Thoracic aorta (tissue), 2 donors: ENCODE results near the gene IGSF21. TPM values are rescaled to one million over a fixed set of nuclear protein-coding genes. Genes with fewer than 3 reads are reported as not detected.

Source experiments
- ATAC-seq: fragments of 150-250 bp; one replicate; pipeline ENCODE4 v1.8.0; 2017; ENCODE audit warnings: low read depth; ENCODE audit not compliant: insufficient number of reproducible peaks, low FRiP score
- DNase-seq: peaks from one replicate; pipeline ENCODE4 v3.0.0-alpha.2; 2020; ENCODE audit warnings: low spot score
- H3K27ac ChIP-seq, 2 donors: fragments of 200-600 bp; sonication (generic); 1 replicate in 1 of 2; 2 replicates in 1 of 2; pipeline ENCODE4 v1.5.1; 2016; ENCODE audit warnings: mild to moderate bottlenecking in 2 of 2, moderate library complexity in 2 of 2
- H3K27me3 ChIP-seq: fragments of 200-600 bp; sonication (generic); replicated peaks from 2 replicates; pipeline ENCODE4 v1.6.0; 2016; ENCODE audit warnings: mild to moderate bottlenecking; ENCODE audit not compliant: insufficient read depth
- H3K36me3 ChIP-seq: fragments of 200-600 bp; sonication (generic); one replicate; pipeline ENCODE4 v1.5.1; 2016
- H3K4me1 ChIP-seq, 2 donors: fragments of 200-600 bp; sonication (generic); 1 replicate in 1 of 2; 2 replicates in 1 of 2; pipeline versions ENCODE4 v1.5.1 to v1.6.0; 2016; ENCODE audit warnings: low read depth in 2 of 2, mild to moderate bottlenecking in 1 of 2; ENCODE audit not compliant: control insufficient read depth in 1 of 2
- H3K4me3 ChIP-seq: fragments of 200-600 bp; sonication (generic); 2 replicates; pipeline ENCODE4 v1.5.1; 2016; ENCODE audit warnings: mild to moderate bottlenecking
- H3K9me3 ChIP-seq: fragments of 200-600 bp; sonication (generic); 2 replicates; pipeline ENCODE4 v1.5.1; 2016
- total RNA-seq, 2 donors: library from RNA; depleted of rRNA; stranded (reverse); fragments of >200 nt; gene quantifications; one replicate each; pipeline versions ENCODE4 v1.1.0 to v1.2.3, GENCODE V29; 2016
- TF ChIP-seq, protein P1 (sequence below): fragments of 200-600 bp; sonication (generic); IDR thresholded peaks from one replicate; pipeline ENCODE4 v1.5.1; 2019; ENCODE audit warnings: antibody characterized with exemption

IGSF21 gene
- total RNA-seq, 2 donors from 2014 or later: 5.0 to 10.9 TPM

DNA sequence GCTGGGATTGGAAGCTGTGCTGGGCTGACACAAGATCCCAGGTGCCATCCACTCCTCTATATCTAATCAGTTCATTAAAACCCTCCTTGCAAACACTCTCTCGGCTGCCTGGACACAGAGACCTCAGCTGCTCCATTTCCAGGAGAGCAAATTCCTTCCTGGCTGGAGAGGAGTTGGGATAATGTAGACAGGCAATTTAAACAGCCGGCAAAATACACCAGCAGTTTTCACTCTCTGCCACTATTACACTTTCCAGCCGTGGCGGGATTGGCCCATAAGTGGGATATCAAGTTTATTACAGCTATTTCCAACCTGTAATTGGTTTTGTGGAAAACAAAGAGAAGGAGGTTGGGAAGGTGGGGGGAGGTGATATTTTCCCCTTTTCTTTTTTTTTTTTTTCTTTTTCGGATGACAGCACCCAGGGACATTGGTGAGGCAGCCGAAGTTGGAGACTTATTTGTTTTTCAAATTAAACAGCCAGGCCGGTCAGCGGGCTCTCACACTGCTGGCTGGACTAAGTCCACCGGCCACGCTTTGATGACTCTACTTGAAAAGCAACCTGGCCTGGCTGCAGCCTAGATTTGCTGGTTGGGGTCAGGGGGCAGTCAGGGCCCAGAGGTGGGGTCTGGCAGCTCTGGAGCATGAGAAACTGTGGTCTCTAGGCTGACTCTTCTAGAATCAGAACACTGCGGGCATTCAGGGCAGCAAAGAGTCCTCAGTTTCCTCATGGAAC is 177.4 kb downstream of the IGSF21 start:
- Histone ChIP-seq H3K4me3 (no peak overlapping the region), H3K4me1 (no peaks in the 10 kb centered on the region), H3K27me3 (no peaks in the 10 kb centered on the region), H3K9me3 (no peaks in the 10 kb centered on the region), H3K27ac (no peak overlapping the region), H3K36me3 (no peaks in the 10 kb centered on the region)
- DNase-seq (no peak), ATAC-seq (no peak)
- TF ChIP-seq, protein P1, sequence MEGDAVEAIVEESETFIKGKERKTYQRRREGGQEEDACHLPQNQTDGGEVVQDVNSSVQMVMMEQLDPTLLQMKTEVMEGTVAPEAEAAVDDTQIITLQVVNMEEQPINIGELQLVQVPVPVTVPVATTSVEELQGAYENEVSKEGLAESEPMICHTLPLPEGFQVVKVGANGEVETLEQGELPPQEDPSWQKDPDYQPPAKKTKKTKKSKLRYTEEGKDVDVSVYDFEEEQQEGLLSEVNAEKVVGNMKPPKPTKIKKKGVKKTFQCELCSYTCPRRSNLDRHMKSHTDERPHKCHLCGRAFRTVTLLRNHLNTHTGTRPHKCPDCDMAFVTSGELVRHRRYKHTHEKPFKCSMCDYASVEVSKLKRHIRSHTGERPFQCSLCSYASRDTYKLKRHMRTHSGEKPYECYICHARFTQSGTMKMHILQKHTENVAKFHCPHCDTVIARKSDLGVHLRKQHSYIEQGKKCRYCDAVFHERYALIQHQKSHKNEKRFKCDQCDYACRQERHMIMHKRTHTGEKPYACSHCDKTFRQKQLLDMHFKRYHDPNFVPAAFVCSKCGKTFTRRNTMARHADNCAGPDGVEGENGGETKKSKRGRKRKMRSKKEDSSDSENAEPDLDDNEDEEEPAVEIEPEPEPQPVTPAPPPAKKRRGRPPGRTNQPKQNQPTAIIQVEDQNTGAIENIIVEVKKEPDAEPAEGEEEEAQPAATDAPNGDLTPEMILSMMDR: no peak

DNA sequence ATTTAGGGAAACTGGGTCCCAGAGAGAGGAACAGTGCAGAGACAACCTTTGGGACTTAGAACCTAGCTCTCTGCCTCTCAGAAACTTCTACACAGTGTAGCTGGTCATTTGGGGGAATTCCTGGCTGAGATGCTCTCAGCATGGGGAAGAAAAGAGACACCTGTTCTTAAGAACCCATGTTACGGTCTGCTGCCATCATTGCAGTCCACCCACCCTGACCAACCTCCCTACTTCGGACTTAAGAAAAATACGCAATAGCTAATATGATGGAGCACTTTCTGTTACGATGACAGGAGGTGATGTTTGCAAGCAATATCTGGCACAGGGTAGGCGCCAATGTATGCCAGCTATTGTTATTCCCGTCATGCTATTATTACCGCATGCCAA is 177.9 kb downstream of the IGSF21 start:
- no peak for DNase-seq
- H3K4me3 ChIP-seq: no peak overlapping the region
- no peak for ATAC-seq
- TF ChIP-seq, protein P1: no peak
- H3K9me3 ChIP-seq: no peaks in the 10 kb centered on the region
- no peaks in the 10 kb centered on the region for H3K4me1 ChIP-seq
- no peaks in the 10 kb centered on the region for H3K36me3 ChIP-seq
- no peaks in the 10 kb centered on the region for H3K27me3 ChIP-seq
- H3K27ac ChIP-seq: no peak overlapping the region

DNA sequence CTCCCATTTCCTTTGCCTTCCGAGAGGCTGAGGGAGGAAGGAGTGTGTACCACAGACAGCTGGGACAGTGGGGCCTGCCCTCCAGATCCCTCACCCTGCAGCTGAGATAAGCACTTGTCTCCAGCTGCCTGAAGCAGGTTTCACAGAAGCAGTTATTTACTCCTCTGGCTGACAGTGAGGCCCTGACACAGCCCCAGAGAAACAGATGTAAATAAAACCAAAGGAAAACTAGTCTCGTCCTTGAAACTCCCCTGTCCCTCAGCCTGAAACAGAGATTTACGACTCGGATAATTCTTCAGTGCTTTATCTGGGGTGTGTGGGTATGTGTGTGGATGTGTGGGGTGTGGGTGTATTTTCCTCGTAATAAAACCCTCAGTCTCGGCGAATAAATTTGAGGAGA is 181.1 kb downstream of the IGSF21 start:
- no peak for ATAC-seq

DNA sequence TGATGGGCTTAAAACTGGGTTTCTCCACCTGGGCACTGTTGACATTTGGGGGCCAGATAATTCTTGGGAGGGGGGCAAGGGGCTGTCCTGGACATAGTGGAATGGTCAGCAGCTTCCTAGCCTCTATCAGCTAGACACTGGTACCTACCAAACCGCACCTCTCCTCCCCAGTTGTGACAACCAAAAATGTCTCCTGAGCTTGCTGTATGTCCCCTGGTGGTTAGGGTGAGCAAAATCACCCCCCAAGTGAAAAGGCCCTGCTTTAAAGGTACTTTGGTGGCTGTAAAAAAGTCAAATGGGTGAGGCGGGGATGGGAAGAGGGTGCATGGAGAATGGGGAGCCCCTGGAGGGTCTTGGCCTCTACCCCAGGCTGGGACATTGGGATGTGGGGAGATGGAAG is 182.0 kb downstream of the IGSF21 start:
- no peak for ATAC-seq
- peaks cover 4% of the 10 kb centered on the region for H3K27me3 ChIP-seq

More for the DNA sequence above, 181.1 kb downstream of the IGSF21 start:
- DNase-seq: no peak
- Histone ChIP-seq H3K27me3 (no peaks in the 10 kb centered on the region), H3K4me3 (no peak overlapping the region), H3K4me1 (no peaks in the 10 kb centered on the region), H3K36me3 (no peaks in the 10 kb centered on the region), H3K9me3 (no peaks in the 10 kb centered on the region), H3K27ac (no peak overlapping the region)
- TF ChIP-seq, protein P1: no peak

DNA sequence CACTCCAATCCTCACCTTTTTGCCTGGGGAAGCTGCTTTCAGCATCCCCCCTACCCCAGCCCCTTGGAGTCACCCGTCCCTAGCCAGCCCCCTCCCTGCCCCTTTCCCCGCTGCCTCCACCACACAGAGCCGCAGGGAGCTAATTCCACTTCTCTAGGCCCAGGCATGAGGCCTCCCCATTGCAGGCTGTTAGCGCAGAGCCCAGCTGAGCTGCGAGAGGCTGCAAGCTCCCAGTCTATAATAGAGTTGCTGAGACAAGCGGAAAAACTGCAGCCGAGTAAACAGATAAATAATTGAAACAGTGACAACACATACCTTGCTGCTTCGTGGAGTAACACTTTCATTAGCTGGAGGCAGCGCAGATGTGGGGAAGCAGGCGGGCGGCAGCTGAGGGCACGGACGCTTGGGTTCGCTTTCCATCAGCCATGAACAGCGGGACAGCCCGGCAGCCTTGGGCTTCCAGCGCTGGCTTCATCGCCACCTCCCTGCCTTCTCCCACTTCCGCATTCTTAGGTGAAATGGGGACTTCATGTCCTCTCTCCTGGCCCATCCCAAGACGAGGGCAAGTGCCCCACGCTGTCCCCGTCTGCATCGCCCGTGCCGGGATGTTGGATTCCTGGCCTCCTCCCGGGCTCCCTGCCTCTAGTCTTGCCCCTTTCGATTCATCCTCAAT is 183.3 kb downstream of the IGSF21 start:
- DNase-seq: no peak
- Histone ChIP-seq H3K9me3 (no peaks in the 10 kb centered on the region), H3K27me3 (peaks cover 5% of the 10 kb centered on the region), H3K4me3 (no peak overlapping the region), H3K36me3 (no peaks in the 10 kb centered on the region), H3K27ac (no peak overlapping the region), H3K4me1 (no peaks in the 10 kb centered on the region)
- TF ChIP-seq, protein P1: no peak
- ATAC-seq: no peak

More for the DNA sequence above, 182.0 kb downstream of the IGSF21 start:
- no peaks in the 10 kb centered on the region for H3K36me3 ChIP-seq
- no peak overlapping the region for H3K4me3 ChIP-seq
- H3K27ac ChIP-seq: no peak overlapping the region
- TF ChIP-seq, protein P1: no peak
- no peaks in the 10 kb centered on the region for H3K9me3 ChIP-seq
- no peak for DNase-seq
- H3K4me1 ChIP-seq: no peaks in the 10 kb centered on the region
